ENCODE data around the gene ZNF768. TPM values are rescaled to one million over a fixed set of nuclear protein-coding genes. Genes with fewer than 3 reads are reported as not detected.
A peak's percentile ranks its signal among the peaks of the same experiment; 100 is the strongest.

Gene ZNF768
- total and polyA plus RNA-seq, 2 of the 13 experiments (the other 11 are each of a cell fraction or from before 2014, with no cell fraction given): 26.7 to 34.4 TPM

- 0 out of 2 replicates have a peak, but pooled peaks have one; percentile 70 for TF ChIP-seq FOXO4 (CRISPR knock-in tag; conservative IDR thresholded peaks at IDR 0.05)
- TF ChIP-seq PHF21A (CRISPR knock-in tag; IDR thresholded peaks at IDR 0.05): no peak
- no peak for TF ChIP-seq JARID2 (CRISPR knock-in tag; IDR thresholded peaks at IDR 0.05; ENCODE audit: insufficient replicate concordance)
- no peak for TF ChIP-seq ZNF792 (CRISPR knock-in tag; IDR thresholded peaks at IDR 0.05)
- no peak for TF ChIP-seq PTBP1 (IDR thresholded peaks at IDR 0.05; ENCODE audit: low read depth, low read length, poor library complexity, severe bottlenecking)
- TF ChIP-seq ZNF44 (CRISPR knock-in tag; IDR thresholded peaks at IDR 0.05): no peak
- TF ChIP-seq ZNF605 (CRISPR knock-in tag; IDR thresholded peaks at IDR 0.05): 0 out of 2 replicates have a peak, but pooled peaks have one; percentile 45
- TF ChIP-seq ZNF362 (CRISPR knock-in tag; IDR thresholded peaks at IDR 0.05; ENCODE audit: borderline replicate concordance): peak; percentile 23; the same call in 1 of the 2 replicates
- TF ChIP-seq ZBTB38 (CRISPR knock-in tag; IDR thresholded peaks at IDR 0.05): 0 out of 2 replicates have a peak, but pooled peaks have one; percentile 11
- TF ChIP-seq KDM1A (CRISPR knock-in tag; IDR thresholded peaks at IDR 0.05): no peak
- no peak for TF ChIP-seq SMARCE1 (IDR thresholded peaks at IDR 0.05; ENCODE audit: borderline replicate concordance)
- TF ChIP-seq CBFB (CRISPR knock-in tag; IDR thresholded peaks at IDR 0.05): no peak
- TF ChIP-seq NR2C2 (CRISPR knock-in tag; IDR thresholded peaks at IDR 0.05; ENCODE audit: borderline replicate concordance): no peak
- no peak for TF ChIP-seq ATF4 (CRISPR knock-in tag; IDR thresholded peaks at IDR 0.05)
- TF ChIP-seq ARID3A (IDR thresholded peaks at IDR 0.05; ENCODE audit: low read depth, low read length): no peak
- no peak for TF ChIP-seq BRCA1 (CRISPR knock-in tag; IDR thresholded peaks at IDR 0.05)
- TF ChIP-seq EP300 (IDR thresholded peaks at IDR 0.05; ENCODE audit: low read depth in 2 of 2, low read length in 2 of 2): no peak
- no peak for TF ChIP-seq EP300 (CRISPR knock-in tag; IDR thresholded peaks at IDR 0.05; ENCODE audit: borderline replicate concordance)
- TF ChIP-seq ZNF432 (CRISPR knock-in tag; IDR thresholded peaks at IDR 0.05; ENCODE audit: borderline replicate concordance): no peak
- TF ChIP-seq NFIB (CRISPR knock-in tag; IDR thresholded peaks at IDR 0.05; ENCODE audit: borderline replicate concordance): no peak
- no peak for TF ChIP-seq ZNF558 (CRISPR knock-in tag; IDR thresholded peaks at IDR 0.05; ENCODE audit: borderline replicate concordance)
- no peak for TF ChIP-seq PREB (CRISPR knock-in tag; IDR thresholded peaks at IDR 0.05)
- TF ChIP-seq ZNF879 (CRISPR knock-in tag; IDR thresholded peaks at IDR 0.05): no peak
These were observed 7.0 kb downstream of the ZNF768 start (continued) for GRCh38 chr16:30519120-30520049.

All from HepG2 (cell line).